Measurements from ENCODE around the gene C11orf68.
"Not testable (repeated sequence)": the region's sequence is repeated elsewhere in the genome, so short reads cannot be mapped to it uniquely, and the experiment has no call there.

Gene C11orf68

GRCh38 chr11:65953471-65953870, 34.6 kb upstream of the C11orf68 start:
- POLR2A ChIA-PET (ENCODE audit: low non-redundant PET): interaction anchor here (0.6 kb wide), 1 partner anchor 64 kb away, joined by 3 read pairs; no protein-coding TSS in a partner anchor
- no peak for DNase-seq (ENCODE audit: low spot score)
- CTCF ChIA-PET: no interaction called here
- no peak for TF ChIP-seq CTCF (conservative IDR thresholded peaks at IDR 0.05; ENCODE audit: low read depth)
- H3K27ac ChIP-seq: no peak overlapping the region

DNA sequence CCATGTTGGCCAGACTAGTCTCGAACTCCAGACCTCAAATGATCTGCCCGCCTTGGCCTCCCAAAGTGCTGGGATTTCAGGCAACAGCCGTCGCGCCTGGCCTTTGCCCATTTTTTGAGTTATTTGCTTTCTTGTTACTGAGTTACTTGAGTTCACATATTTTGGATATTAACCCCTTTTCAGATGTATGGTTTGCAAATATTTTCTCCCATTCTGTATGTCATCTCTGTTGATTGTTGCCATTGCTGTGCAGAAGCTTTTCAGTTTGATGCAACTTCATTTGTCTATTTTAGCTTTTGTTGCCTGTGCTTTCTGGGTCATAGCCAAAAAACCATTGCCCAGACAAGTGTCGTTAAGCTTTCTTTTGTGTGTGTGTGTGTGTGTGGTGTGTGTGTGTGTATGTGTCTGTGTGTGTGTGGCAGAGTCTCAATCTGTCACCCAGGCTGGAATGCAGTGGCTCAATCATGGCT, 33.2 kb upstream of the C11orf68 start:
- TF ChIP-seq CTCF (conservative IDR thresholded peaks at IDR 0.05; ENCODE audit: low read depth): no peak
- H3K27ac ChIP-seq: no peak overlapping the region
- no peak for DNase-seq (ENCODE audit: low spot score)
- POLR2A ChIA-PET (ENCODE audit: low non-redundant PET): no interaction called here
- CTCF ChIA-PET: no interaction called here

GRCh38 chr11:65951641-65952040, 32.8 kb upstream of the C11orf68 start:
- CTCF ChIA-PET; POLR2A ChIA-PET (ENCODE audit: low non-redundant PET); DNase-seq (ENCODE audit: low spot score); H3K27ac ChIP-seq: not testable (repeated sequence)

- CTCF ChIA-PET: not testable (repeated sequence)
These were observed 31.8 kb upstream of the C11orf68 start for GRCh38 chr11:65950711-65951110.

GRCh38 chr11:65947603-65948125, 28.8 kb upstream of the C11orf68 start:
- no peak for DNase-seq (ENCODE audit: low spot score)
- TF ChIP-seq CTCF (conservative IDR thresholded peaks at IDR 0.05; ENCODE audit: low read depth): no peak
- no peak overlapping the region for H3K27ac ChIP-seq
- CTCF ChIA-PET: no interaction called here
- POLR2A ChIA-PET (ENCODE audit: low non-redundant PET): no interaction called here

More at GRCh38 chr11:65950711-65951110, 31.8 kb upstream of the C11orf68 start:
- POLR2A ChIA-PET (ENCODE audit: low non-redundant PET); DNase-seq (ENCODE audit: low spot score); H3K27ac ChIP-seq: not testable (repeated sequence)

DNA sequence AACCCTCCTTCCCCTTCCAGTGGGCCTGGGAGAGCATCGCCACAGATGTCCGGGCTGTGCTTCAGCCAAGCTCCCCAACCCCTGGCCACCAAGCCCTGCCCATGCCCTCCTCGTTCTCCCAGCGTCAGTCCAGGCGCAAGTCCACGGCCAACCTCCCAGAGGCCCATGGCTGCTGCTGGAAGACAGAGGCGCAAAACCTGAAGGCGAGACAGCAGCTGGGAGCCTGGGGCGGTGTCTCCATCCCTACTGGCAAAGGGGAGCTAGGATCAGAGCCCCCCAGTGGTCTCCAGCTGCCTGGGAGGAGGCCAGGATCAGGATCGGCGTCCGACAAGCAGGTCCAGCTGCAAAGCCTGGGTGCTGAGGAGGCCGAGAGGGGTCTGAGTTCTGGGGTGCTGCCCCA, 28.3 kb upstream of the C11orf68 start:
- POLR2A ChIA-PET (ENCODE audit: low non-redundant PET): no interaction called here
- DNase-seq (ENCODE audit: low spot score): no peak
- H3K27ac ChIP-seq: no peak overlapping the region
- CTCF ChIA-PET: no interaction called here
- TF ChIP-seq CTCF (conservative IDR thresholded peaks at IDR 0.05; ENCODE audit: low read depth): no peak

GRCh38 chr11:65946655-65947054, 27.8 kb upstream of the C11orf68 start:
- CTCF ChIA-PET: no interaction called here
- H3K27ac ChIP-seq: no peak overlapping the region
- POLR2A ChIA-PET (ENCODE audit: low non-redundant PET): interaction anchor here (0.5 to 0.6 kb wide), 2 partner anchors 274 to 437 kb away, joined by 3 to 4 read pairs; no protein-coding TSS in a partner anchor
- DNase-seq (ENCODE audit: low spot score): no peak
- TF ChIP-seq CTCF (conservative IDR thresholded peaks at IDR 0.05; ENCODE audit: low read depth): no peak
